Keratinocyte (primary cell): Measurements from ENCODE around the gene RASA3. TPM values are rescaled to one million over a fixed set of nuclear protein-coding genes. Genes with fewer than 3 reads are reported as not detected.

Experiments used
- DNase-seq: peaks from one replicate; pipeline ENCODE4 v3.0.0-alpha.2; 2011; ENCODE audit warnings: low read depth, missing footprints, low spot score
- FAIRE-seq: peaks from 2 replicates; lab custom pipeline; 2011; peaks lifted over from hg19 to GRCh38; lab: Jason Lieb, UNC
- H2AFZ ChIP-seq: 2 replicates; pipeline ENCODE4 v1.6.0; 2012; ENCODE audit warnings: low read length, control low read depth, inconsistent platforms; ENCODE audit not compliant: control insufficient read depth
- H3K27ac ChIP-seq: 2 replicates; pipeline ENCODE4 v1.5.1; 2011; ENCODE audit warnings: low read length; ENCODE audit not compliant: control insufficient read depth, insufficient read depth
- H3K27me3 ChIP-seq: 3 replicates; pipeline ENCODE4 v1.6.0; 2011; ENCODE audit warnings: low read length; ENCODE audit not compliant: control insufficient read depth, insufficient read depth; ENCODE audit errors: extremely low read depth
- H3K36me3 ChIP-seq, 2 experiments: 2 replicates in 1 of 2; 3 replicates in 1 of 2; pipeline ENCODE4 v1.5.1; 2011; ENCODE audit warnings: low read length in 2 of 2, mild to moderate bottlenecking in 1 of 2; ENCODE audit not compliant: control insufficient read depth in 2 of 2, insufficient read depth in 2 of 2; ENCODE audit errors: extremely low read depth in 1 of 2
- H3K4me1 ChIP-seq: 3 replicates; pipeline ENCODE4 v1.5.1; 2011; ENCODE audit warnings: low read length; ENCODE audit not compliant: control insufficient read depth, insufficient read depth; ENCODE audit errors: extremely low read depth
- H3K4me2 ChIP-seq: 3 replicates; pipeline ENCODE4 v1.6.0; 2011; ENCODE audit warnings: low read depth, low read length; ENCODE audit not compliant: control insufficient read depth, insufficient read depth; ENCODE audit errors: extremely low read depth
- H3K4me3 ChIP-seq, 3 experiments: fragments of 200-600 bp in 1 of 3; sonication (generic) in 1 of 3; 2 replicates in 2 of 3; 3 replicates in 1 of 3; pipeline ENCODE4 v1.5.1; 2011 to 2016; ENCODE audit warnings: low read length in 3 of 3, mild to moderate bottlenecking in 3 of 3, control low read depth in 2 of 3, inconsistent platforms in 1 of 3, low read depth in 1 of 3, mixed read lengths in 1 of 3, mixed run types in 1 of 3, moderate library complexity in 1 of 3; ENCODE audit not compliant: control insufficient read depth in 2 of 3, insufficient read depth in 2 of 3; ENCODE audit errors: extremely low read depth in 1 of 3
- H3K79me2 ChIP-seq: 2 replicates; pipeline ENCODE4 v1.6.0; 2012; ENCODE audit warnings: low read length; ENCODE audit not compliant: control insufficient read depth, insufficient read depth
- H3K9ac ChIP-seq: 3 replicates; pipeline ENCODE4 v1.6.0; 2011; ENCODE audit warnings: low read length; ENCODE audit not compliant: control insufficient read depth, insufficient read depth; ENCODE audit errors: extremely low read depth
- H3K9me1 ChIP-seq: 3 replicates; pipeline ENCODE4 v1.6.0; 2011; ENCODE audit warnings: low read length; ENCODE audit not compliant: control insufficient read depth, insufficient read depth; ENCODE audit errors: extremely low read depth
- H3K9me3 ChIP-seq: 2 replicates; pipeline ENCODE4 v1.5.1; 2012; ENCODE audit warnings: low read depth, low read length; ENCODE audit not compliant: control insufficient read depth
- H4K20me1 ChIP-seq: 3 replicates; pipeline ENCODE4 v1.6.0; 2011; ENCODE audit warnings: low read length; ENCODE audit not compliant: control insufficient read depth, insufficient read depth; ENCODE audit errors: extremely low read depth
- EZH2 ChIP-seq: IDR thresholded peaks from one replicate; pipeline ENCODE4 v1.6.1; 2012; ENCODE audit warnings: inconsistent platforms, mild to moderate bottlenecking, low read length, moderate library complexity
- dilution Hi-C: fragments of 300-500 bp; cut with MboI; formaldehyde crosslinking; loops from one replicate; pipeline ENCODE4 v1.7.0; 2020; ENCODE audit warnings: low sequenced_read_pairs; ENCODE audit not compliant: extremely low pct_ligation_motif_present
- polyA plus RNA-seq, 5 experiments: library from polyadenylated mRNA; depleted of rRNA in 3 of 5; stranded (reverse) in 3 of 5; stranded (forward) in 1 of 5; unstranded in 1 of 5; fragments of >200 nt; gene quantifications; 1 replicate in 1 of 5; 2 replicates in 3 of 5; 3 replicates in 1 of 5; pipeline versions ENCODE4 v1.2.1 to v1.2.3, GENCODE V29; 2011 to 2012; ENCODE audit warnings: missing spikeins in 2 of 5, low read depth in 1 of 5, low replicate concordance in 1 of 5
- TF ChIP-seq, protein P1 (sequence below), 3 experiments: IDR thresholded peaks in 1 of 3; conservative IDR thresholded peaks in 1 of 3; optimal IDR thresholded peaks in 1 of 3; 2 replicates in 2 of 3; 3 replicates in 1 of 3; pipeline versions ENCODE3 to v1.5.1; 2011; ENCODE audit warnings: low read length in 3 of 3, mild to moderate bottlenecking in 3 of 3, moderate library complexity in 2 of 3, control low read depth in 1 of 3, inconsistent platforms in 1 of 3; ENCODE audit not compliant: insufficient read depth in 2 of 3; ENCODE audit errors: extremely low read depth in 1 of 3

Gene RASA3
- polyA plus RNA-seq, 1 donor (not counting 4 experiments of a cell fraction or from before 2014, with no cell fraction given) = 4.1 TPM

DNA sequence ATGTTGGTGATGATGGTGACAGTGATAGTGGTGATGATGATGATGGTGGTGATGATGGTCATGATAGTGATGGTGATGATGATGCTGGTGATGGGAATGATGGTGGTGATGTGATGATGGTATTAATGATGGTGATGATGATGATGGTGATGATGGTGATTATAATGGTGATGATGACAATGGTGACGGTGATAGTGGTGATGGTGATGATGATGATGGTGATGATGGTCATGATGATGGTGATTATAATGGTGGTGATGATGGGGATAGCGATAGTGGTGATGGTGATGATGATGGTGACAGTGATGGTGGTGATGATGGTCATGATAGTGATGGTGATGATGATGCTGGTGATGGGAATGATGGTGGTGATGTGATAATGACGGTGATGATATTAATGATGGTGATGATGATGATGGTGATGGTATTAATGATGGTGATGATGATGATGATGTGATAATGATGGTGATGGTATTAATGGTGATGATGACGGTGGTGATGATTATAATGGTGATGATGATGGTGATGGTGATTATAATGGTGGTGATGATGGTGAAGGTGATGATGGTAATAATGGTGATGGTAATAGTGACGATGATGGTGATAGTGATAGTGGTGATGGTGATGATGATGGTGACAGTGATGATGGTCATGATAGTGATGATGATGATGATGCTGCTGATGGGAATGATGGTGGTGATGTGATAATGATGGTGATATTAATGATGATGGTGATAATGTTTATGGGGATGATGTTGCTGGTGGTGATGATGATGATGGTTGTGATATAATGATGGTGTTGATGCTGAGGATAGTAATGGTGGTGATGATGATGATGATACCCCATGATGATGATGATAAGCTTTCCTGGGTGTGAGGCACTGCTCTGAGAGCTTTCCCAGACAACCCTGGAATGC, 166.2 kb downstream of the RASA3 start:
- Histone ChIP-seq H2AFZ (no peak overlapping the region), H3K79me2 (no peaks in the 10 kb centered on the region), H3K4me3 (no peak overlapping the region), H3K9me1 (no peaks in the 10 kb centered on the region), H3K9ac (no peak overlapping the region), H4K20me1 (no peaks in the 10 kb centered on the region), H3K4me1 (peaks cover 11% of the 10 kb centered on the region), H3K4me2 (no peak overlapping the region), H3K27ac (no peak overlapping the region), H3K27me3 (peaks cover 12% of the 10 kb centered on the region), H3K36me3 (no peaks in the 10 kb centered on the region), H3K9me3 (peaks cover 9% of the 10 kb centered on the region)
- DNase-seq (no peak), FAIRE-seq (no peak)
- dilution Hi-C loops = no loop called here
- TF ChIP-seq, protein P1, sequence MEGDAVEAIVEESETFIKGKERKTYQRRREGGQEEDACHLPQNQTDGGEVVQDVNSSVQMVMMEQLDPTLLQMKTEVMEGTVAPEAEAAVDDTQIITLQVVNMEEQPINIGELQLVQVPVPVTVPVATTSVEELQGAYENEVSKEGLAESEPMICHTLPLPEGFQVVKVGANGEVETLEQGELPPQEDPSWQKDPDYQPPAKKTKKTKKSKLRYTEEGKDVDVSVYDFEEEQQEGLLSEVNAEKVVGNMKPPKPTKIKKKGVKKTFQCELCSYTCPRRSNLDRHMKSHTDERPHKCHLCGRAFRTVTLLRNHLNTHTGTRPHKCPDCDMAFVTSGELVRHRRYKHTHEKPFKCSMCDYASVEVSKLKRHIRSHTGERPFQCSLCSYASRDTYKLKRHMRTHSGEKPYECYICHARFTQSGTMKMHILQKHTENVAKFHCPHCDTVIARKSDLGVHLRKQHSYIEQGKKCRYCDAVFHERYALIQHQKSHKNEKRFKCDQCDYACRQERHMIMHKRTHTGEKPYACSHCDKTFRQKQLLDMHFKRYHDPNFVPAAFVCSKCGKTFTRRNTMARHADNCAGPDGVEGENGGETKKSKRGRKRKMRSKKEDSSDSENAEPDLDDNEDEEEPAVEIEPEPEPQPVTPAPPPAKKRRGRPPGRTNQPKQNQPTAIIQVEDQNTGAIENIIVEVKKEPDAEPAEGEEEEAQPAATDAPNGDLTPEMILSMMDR (optimal IDR thresholded peaks at IDR 0.05 in 1 of 3, IDR thresholded peaks at IDR 0.05 in 1 of 3, conservative IDR thresholded peaks at IDR 0.05 in 1 of 3; ENCODE audit: extremely low read depth in 1 of 3, insufficient read depth in 2 of 3, low read length in 3 of 3) = no peak
- no peak for TF ChIP-seq EZH2

DNA sequence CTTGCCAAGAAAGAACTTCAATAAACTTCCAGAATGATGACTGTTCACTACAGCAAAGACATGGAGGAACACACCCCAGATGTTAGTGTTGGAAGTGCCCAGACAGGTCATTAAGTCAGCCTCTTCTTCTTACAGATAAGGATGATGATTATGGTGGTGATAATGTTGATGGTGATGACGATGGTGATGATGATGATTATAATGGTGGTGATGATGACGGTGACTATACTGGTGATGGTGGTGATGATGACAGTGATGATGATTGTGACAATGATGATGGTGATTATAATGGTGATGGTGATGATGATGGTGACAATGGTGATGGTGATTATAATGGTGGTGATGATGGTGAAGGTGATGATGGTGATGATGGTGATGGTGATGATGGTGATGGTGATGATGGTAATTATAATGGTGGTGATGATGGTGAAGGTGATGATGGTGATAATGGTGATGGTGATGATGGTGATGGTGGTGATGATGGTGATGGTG, 167.0 kb downstream of the RASA3 start:
- H3K27me3 ChIP-seq = peaks cover 9% of the 10 kb centered on the region
- H3K27ac ChIP-seq = no peak overlapping the region
- no peaks in the 10 kb centered on the region for H4K20me1 ChIP-seq
- dilution Hi-C loops = no loop called here
- H3K79me2 ChIP-seq = no peaks in the 10 kb centered on the region
- DNase-seq (no peak), FAIRE-seq (no peak)
- no peak overlapping the region for H3K9ac ChIP-seq
- no peaks in the 10 kb centered on the region for H3K36me3 ChIP-seq
- no peaks in the 10 kb centered on the region for H3K9me1 ChIP-seq
- H3K9me3 ChIP-seq = peaks cover 11% of the 10 kb centered on the region
- no peak overlapping the region for H2AFZ ChIP-seq
- TF ChIP-seq, protein P1 (optimal IDR thresholded peaks at IDR 0.05 in 1 of 3, IDR thresholded peaks at IDR 0.05 in 1 of 3, conservative IDR thresholded peaks at IDR 0.05 in 1 of 3; ENCODE audit: extremely low read depth in 1 of 3, insufficient read depth in 2 of 3, low read length in 3 of 3) = no peak
- TF ChIP-seq EZH2 = no peak
- peaks cover 4% of the 10 kb centered on the region for H3K4me1 ChIP-seq
- no peak overlapping the region for H3K4me3 ChIP-seq
- H3K4me2 ChIP-seq = no peak overlapping the region
